H1 (cell line): ENCODE data around the gene OR2F1. TPM values are rescaled to one million over a fixed set of nuclear protein-coding genes. Genes with fewer than 3 reads are reported as not detected.

Source experiments
- CTCF ChIA-PET: fragments of 300-600 bp; sonication (Branson Sonifier 250); formaldehyde crosslinking; loops from one replicate; lab custom pipeline; 2021; ENCODE audit not compliant: partially characterized antibody; lab: Charles Lee
- POLR2A ChIA-PET: fragments of 300-600 bp; sonication (Branson Sonifier 250); formaldehyde crosslinking; loops from one replicate; lab custom pipeline; 2021; ENCODE audit warnings: inconsistent platforms; ENCODE audit not compliant: partially characterized antibody; lab: Charles Lee
- DNase-seq, 2 experiments: peaks; one replicate each; pipeline versions ENCODE4 v3.0.0 to v3.0.0-alpha.2; 2010 to 2022; ENCODE audit warnings: low spot score in 2 of 2, low read depth in 1 of 2, mixed read lengths in 1 of 2
- FAIRE-seq: peaks from 2 replicates; lab custom pipeline; 2011; peaks lifted over from hg19 to GRCh38; lab: Jason Lieb, UNC
- H2AFZ ChIP-seq: 2 replicates; pipeline ENCODE4 v1.8.1; 2012; ENCODE audit warnings: low read length, inconsistent platforms
- H2AK5ac ChIP-seq: 2 replicates; pipeline ENCODE4 v1.6.1; 2013; ENCODE audit warnings: low read depth, low read length
- H2BK120ac ChIP-seq: replicated peaks from 2 replicates; pipeline ENCODE3; 2013; ENCODE audit warnings: low read depth, low read length, inconsistent platforms
- H2BK12ac ChIP-seq: 2 replicates; pipeline ENCODE4 v1.6.1; 2013; ENCODE audit warnings: low read depth, low read length
- H2BK15ac ChIP-seq: 2 replicates; pipeline ENCODE4 v1.6.1; 2013; ENCODE audit warnings: low read length
- H2BK20ac ChIP-seq: 2 replicates; pipeline ENCODE4 v1.6.1; 2013; ENCODE audit warnings: low read length
- H2BK5ac ChIP-seq: 2 replicates; pipeline ENCODE4 v1.6.1; 2013; ENCODE audit warnings: low read depth, low read length
- H3K14ac ChIP-seq: 2 replicates; pipeline ENCODE4 v1.6.1; 2013; ENCODE audit warnings: inconsistent platforms; ENCODE audit not compliant: insufficient read length
- H3K18ac ChIP-seq: 2 replicates; pipeline ENCODE4 v1.6.1; 2013; ENCODE audit warnings: low read length; ENCODE audit errors: extremely low read depth
- H3K23ac ChIP-seq: 2 replicates; pipeline ENCODE4 v1.6.1; 2013; ENCODE audit warnings: inconsistent platforms; ENCODE audit not compliant: insufficient read length
- H3K23me2 ChIP-seq: 2 replicates; pipeline ENCODE4 v1.6.1; 2013; ENCODE audit warnings: low read depth, low read length
- H3K27ac ChIP-seq: 2 replicates; pipeline ENCODE4 v1.6.1; 2011; ENCODE audit warnings: low read depth, low read length, inconsistent platforms
- H3K27me3 ChIP-seq, 4 experiments: replicated peaks in 1 of 4; 1 replicate in 1 of 4; 2 replicates in 3 of 4; pipeline versions ENCODE4 v1.6.1 to v1.8.1; 2011 to 2013; ENCODE audit warnings: low read length in 3 of 4, mild to moderate bottlenecking in 3 of 4, inconsistent platforms in 2 of 4, mixed read lengths in 2 of 4, moderate library complexity in 1 of 4; ENCODE audit not compliant: control insufficient read depth in 3 of 4, insufficient read depth in 3 of 4; ENCODE audit errors: extremely low read depth in 1 of 4
- H3K36me3 ChIP-seq, 4 experiments: 2 replicates each; pipeline versions ENCODE4 v1.6.1 to v1.8.1; 2011 to 2013; ENCODE audit warnings: mild to moderate bottlenecking in 4 of 4, low read length in 3 of 4, moderate library complexity in 2 of 4, control low read depth in 1 of 4, inconsistent platforms in 1 of 4; ENCODE audit not compliant: insufficient read depth in 4 of 4, control insufficient read depth in 2 of 4
- H3K4ac ChIP-seq: replicated peaks from 2 replicates; pipeline ENCODE3; 2013; ENCODE audit warnings: low read length, low read depth, mixed read lengths, inconsistent platforms; ENCODE audit not compliant: insufficient read length
- H3K4me1 ChIP-seq, 4 experiments: replicated peaks in 1 of 4; 1 replicate in 1 of 4; 2 replicates in 3 of 4; pipeline versions ENCODE4 v1.6.1 to v1.8.1; 2011 to 2013; ENCODE audit warnings: low read length in 3 of 4, inconsistent platforms in 2 of 4, mixed read lengths in 1 of 4; ENCODE audit not compliant: insufficient read depth in 4 of 4, control insufficient read depth in 3 of 4
- H3K4me2 ChIP-seq, 2 experiments: 2 replicates each; pipeline versions ENCODE4 v1.6.1 to v1.8.1; 2011 to 2013; ENCODE audit warnings: low read depth in 2 of 2, low read length in 2 of 2, control low read depth in 1 of 2, inconsistent platforms in 1 of 2, mild to moderate bottlenecking in 1 of 2; ENCODE audit not compliant: insufficient read depth in 1 of 2
- H3K4me3 ChIP-seq, 4 experiments: fragments of 200-600, 300-600 bp in 1 of 4; sonication (generic), shearing (Covaris generic), sonication (Bioruptor Twin) in 1 of 4; 2 replicates each; pipeline versions ENCODE4 v1.5.1 to v1.8.1; 2011 to 2016; ENCODE audit warnings: low read length in 4 of 4, low read depth in 3 of 4, control low read depth in 2 of 4, inconsistent platforms in 2 of 4, mild to moderate bottlenecking in 2 of 4, mixed read lengths in 1 of 4, moderate library complexity in 1 of 4; ENCODE audit not compliant: insufficient read depth in 2 of 4; ENCODE audit errors: extremely low read depth in 1 of 4
- H3K56ac ChIP-seq: replicated peaks from 2 replicates; pipeline ENCODE3; 2013; ENCODE audit warnings: low read depth, mild to moderate bottlenecking, mixed read lengths, low read length, inconsistent platforms; ENCODE audit not compliant: insufficient read length
- H3K79me1 ChIP-seq: 2 replicates; pipeline ENCODE4 v1.6.1; 2013; ENCODE audit warnings: low read depth, low read length, control low read depth
- H3K79me2 ChIP-seq, 2 experiments: 2 replicates each; pipeline versions ENCODE4 v1.6.1 to v1.8.1; 2012 to 2013; ENCODE audit warnings: low read length in 2 of 2, mild to moderate bottlenecking in 2 of 2, inconsistent platforms in 1 of 2; ENCODE audit not compliant: insufficient read depth in 2 of 2, control insufficient read depth in 1 of 2
- H3K9ac ChIP-seq, 4 experiments: replicated peaks in 1 of 4; 1 replicate in 1 of 4; 2 replicates in 3 of 4; pipeline versions ENCODE4 v1.6.1 to v1.8.1; 2011 to 2013; ENCODE audit warnings: low read depth in 3 of 4, low read length in 3 of 4, control low read depth in 2 of 4, mild to moderate bottlenecking in 2 of 4, moderate library complexity in 2 of 4, inconsistent platforms in 1 of 4; ENCODE audit errors: extremely low read depth in 1 of 4
- H3K9me3 ChIP-seq, 2 experiments: 2 replicates each; pipeline versions ENCODE4 v1.6.1 to v1.8.1; 2012 to 2013; ENCODE audit warnings: mild to moderate bottlenecking in 2 of 2, moderate library complexity in 2 of 2, control low read depth in 1 of 2, inconsistent platforms in 1 of 2, low read depth in 1 of 2, low read length in 1 of 2, mixed read lengths in 1 of 2; ENCODE audit not compliant: insufficient read depth in 2 of 2
- H4K20me1 ChIP-seq, 2 experiments: replicated peaks in 1 of 2; 2 replicates each; pipeline versions ENCODE3 to v1.8.1; 2011 to 2013; ENCODE audit warnings: inconsistent platforms in 2 of 2, low read length in 2 of 2, mild to moderate bottlenecking in 1 of 2; ENCODE audit not compliant: insufficient read depth in 2 of 2, control insufficient read depth in 1 of 2
- H4K5ac ChIP-seq: 2 replicates; pipeline ENCODE4 v1.6.1; 2013; ENCODE audit warnings: low read length, low read depth, mixed read lengths, inconsistent platforms; ENCODE audit not compliant: insufficient read length
- H4K8ac ChIP-seq: 2 replicates; pipeline ENCODE4 v1.8.0; 2013; ENCODE audit warnings: mild to moderate bottlenecking, moderate library complexity, low read length, inconsistent platforms; ENCODE audit not compliant: insufficient read depth; ENCODE audit errors: extremely low read depth
- H4K91ac ChIP-seq: replicated peaks from 2 replicates; pipeline ENCODE3; 2013; ENCODE audit warnings: low read length, mixed read lengths, inconsistent platforms; ENCODE audit not compliant: insufficient read length
- BRCA1 ChIP-seq: IDR thresholded peaks from 2 replicates; pipeline ENCODE4 v1.6.1; 2012; ENCODE audit warnings: low read depth, low read length, improper control_type of control experiment
- CHD2 ChIP-seq: IDR thresholded peaks from 2 replicates; pipeline ENCODE4 v1.6.1; 2012; ENCODE audit warnings: low read length, improper control_type of control experiment
- POU5F1 ChIP-seq: IDR thresholded peaks from 2 replicates; pipeline ENCODE4 v1.6.1; 2011; ENCODE audit warnings: low read depth, mild to moderate bottlenecking, low read length, moderate library complexity
- SAP30 ChIP-seq: fragments of 300-600 bp; sonication (generic); IDR thresholded peaks from 2 replicates; pipeline ENCODE4 v1.7.1; 2012; ENCODE audit warnings: low read length, moderate library complexity, mild to moderate bottlenecking, inconsistent platforms; ENCODE audit not compliant: insufficient read depth, insufficient replicate concordance
- TEAD4 ChIP-seq: IDR thresholded peaks from 2 replicates; pipeline ENCODE4 v1.6.1; 2012; ENCODE audit warnings: low read depth, low read length, inconsistent platforms, mixed read lengths
- WGBS, 2 experiments: shearing (Covaris generic) in 1 of 2; methylation state at CpG; one replicate each; pipeline versions ENCODE4 v1.1.6 to v1.1.7; 2013 to 2015; ENCODE audit warnings: low lambda C conversion rate in 2 of 2, mixed read lengths in 2 of 2, inconsistent platforms in 1 of 2, low coverage in 1 of 2, missing lambda C conversion rate in 1 of 2; ENCODE audit not compliant: insufficient replicate concordance in 2 of 2, insufficient coverage in 1 of 2, insufficient read length in 1 of 2; ENCODE audit errors: extremely low coverage in 1 of 2, missing lambda C conversion rate in 1 of 2; 5-methylcytosine and 5-hydroxymethylcytosine counted together
- polyA plus RNA-seq, 7 experiments: library from polyadenylated mRNA; depleted of rRNA in 3 of 7; stranded (reverse) in 5 of 7; unstranded in 2 of 7; fragments of >200 nt in 5 of 7; fragments of 200-250 nt in 2 of 7; gene quantifications; 1 replicate in 5 of 7; 2 replicates in 1 of 7; 4 replicates in 1 of 7; pipeline versions ENCODE4 v1.2.1 to v1.2.3, GENCODE V29; 2011 to 2013; ENCODE audit warnings: missing spikeins in 2 of 7, mixed read lengths in 2 of 7
- total RNA-seq: library from RNA; stranded (reverse); fragmentation: NEBNext Ultra II Directional; extraction: Animal tissue kit (Norgen Biotek cat#: 25700); gene quantifications from 2 replicates; pipeline ENCODE4 v1.2.1, GENCODE V29; 2021

Gene OR2F1
- total and polyA plus RNA-seq, 2 of the 8 experiments (the other 6 are each of a cell fraction or from before 2014, with no cell fraction given): 0.19 TPM; not detected in 1

DNA sequence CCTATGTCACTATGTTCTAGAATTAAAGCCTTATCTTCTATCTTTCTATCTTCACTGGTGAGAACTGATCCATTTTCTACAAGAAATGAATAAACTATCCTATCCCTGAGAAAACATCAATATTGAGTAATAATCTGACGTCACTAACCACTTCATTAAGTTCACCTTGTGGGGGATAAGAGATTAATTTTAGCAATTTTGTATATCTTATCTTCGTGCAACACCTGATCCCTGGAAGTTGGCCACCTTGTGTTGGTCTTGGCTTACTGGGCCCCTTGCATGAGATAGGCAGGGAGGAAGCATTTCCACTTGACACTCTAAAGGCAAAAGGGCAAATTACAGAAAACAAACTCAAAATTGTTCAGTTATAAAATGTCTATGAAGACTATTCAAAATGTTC is 25.4 kb downstream of the OR2F1 start:
- no peak overlapping the region for H3K18ac ChIP-seq
- H3K4ac ChIP-seq: no peak overlapping the region
- H3K9me3 ChIP-seq: no peaks in the 10 kb centered on the region; a peak in 1 of 4 replicates
- no peak overlapping the region for H3K23ac ChIP-seq
- H2AK5ac ChIP-seq: no peak overlapping the region
- no peak overlapping the region for H3K56ac ChIP-seq
- H4K8ac ChIP-seq: no peak overlapping the region
- H3K9ac ChIP-seq: no peak overlapping the region
- H3K23me2 ChIP-seq: no peaks in the 10 kb centered on the region
- no peaks in the 10 kb centered on the region for H4K20me1 ChIP-seq
- H3K36me3 ChIP-seq: no peaks in the 10 kb centered on the region
- H3K79me2 ChIP-seq: no peaks in the 10 kb centered on the region
- H2BK5ac ChIP-seq: no peak overlapping the region
- DNase-seq: no peak
- H3K4me3 ChIP-seq: no peak overlapping the region
- H2BK15ac ChIP-seq: no peak overlapping the region
- TF ChIP-seq TEAD4: no peak
- no peak for TF ChIP-seq SAP30
- no peak for TF ChIP-seq BRCA1
- no peak for TF ChIP-seq CHD2
- no peak for TF ChIP-seq POU5F1
- TF ChIP-seq, all 59 proteins: peak for 0
- ChIA-PET CTCF (no interaction called here), POLR2A (no interaction called here)
- Histone ChIP-seq H2BK20ac (no peak overlapping the region), H4K91ac (no peak overlapping the region), H3K27ac (no peak overlapping the region), H4K5ac (no peak overlapping the region), H3K27me3 (no peaks in the 10 kb centered on the region), H2AFZ (no peak overlapping the region), H3K4me1 (no peaks in the 10 kb centered on the region), H3K79me1 (no peaks in the 10 kb centered on the region), H3K14ac (no peak overlapping the region), H3K4me2 (no peak overlapping the region), H2BK12ac (no peak overlapping the region), H2BK120ac (no peak overlapping the region)
- 91% methylated on average over 2 of the region's 2 CpGs; no CpG with 5 or more reads in 1 of the 2 experiments for WGBS, 2 experiments
- FAIRE-seq: no peak
